Cardiac fibroblast (primary cell): ENCODE data around the gene GSTA4.

Source experiments
- DNase-seq, 2 donors: peaks; one replicate each; pipeline versions ENCODE4 v3.0.0 to v3.0.0-alpha.2; 2010; ENCODE audit warnings: low read depth in 2 of 2
- H3K4me3 ChIP-seq, 2 donors: replicated peaks in 1 of 2; 1 replicate in 1 of 2; 2 replicates in 1 of 2; pipeline ENCODE4 v1.5.1; 2011; ENCODE audit warnings: low read depth in 2 of 2, low read length in 2 of 2, mild to moderate bottlenecking in 2 of 2, moderate library complexity in 1 of 2
- CTCF ChIP-seq: IDR thresholded peaks from one replicate; pipeline ENCODE4 v1.5.1; 2011; ENCODE audit warnings: low read depth, mild to moderate bottlenecking, low read length, inconsistent platforms

Gene GSTA4, protein sequence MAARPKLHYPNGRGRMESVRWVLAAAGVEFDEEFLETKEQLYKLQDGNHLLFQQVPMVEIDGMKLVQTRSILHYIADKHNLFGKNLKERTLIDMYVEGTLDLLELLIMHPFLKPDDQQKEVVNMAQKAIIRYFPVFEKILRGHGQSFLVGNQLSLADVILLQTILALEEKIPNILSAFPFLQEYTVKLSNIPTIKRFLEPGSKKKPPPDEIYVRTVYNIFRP

GRCh38 chr6:52995089-52995912, at the start of gene GSTA4:
Gene GSTA4, minus strand, starts transcription at chr6:52995284. Its CDS starts 1,041 bp downstream, at chr6:52994243.
- peak within 1 kb of the TSS; percentile 62 to 77 for H3K4me3 ChIP-seq
- peak; percentile 99 for DNase-seq
- peak; percentile 82 for TF ChIP-seq CTCF

- no peak for TF ChIP-seq CTCF
- no peak overlapping the region for H3K4me3 ChIP-seq
- DNase-seq = no peak
Measured at GRCh38 chr6:53044572-53044971, 49.5 kb upstream of the GSTA4 start.

GRCh38 chr6:53044071-53044470, 49.0 kb upstream of the GSTA4 start:
- TF ChIP-seq CTCF = no peak
- no peak overlapping the region for H3K4me3 ChIP-seq
- peak; percentile 64 for DNase-seq

DNA sequence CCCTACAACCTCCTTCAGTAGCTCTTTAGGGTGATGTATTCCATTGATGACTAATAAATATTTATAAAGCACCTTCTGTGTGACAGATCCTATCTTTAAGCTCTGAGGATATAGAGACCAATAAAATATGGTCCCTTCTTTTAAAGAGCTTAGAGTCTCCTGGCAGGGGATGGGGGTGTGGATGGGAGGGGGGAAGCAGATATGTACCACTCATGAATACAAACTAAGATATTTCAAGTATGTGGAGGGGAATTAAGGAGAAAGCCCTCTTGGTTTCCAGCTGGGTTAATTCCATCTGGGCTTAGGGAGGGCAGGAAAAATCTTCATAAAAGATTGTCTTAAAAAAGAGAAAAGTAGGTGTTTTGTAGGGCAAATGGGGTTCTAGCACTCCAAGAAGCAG, 48.5 kb upstream of the GSTA4 start:
- no peak overlapping the region for H3K4me3 ChIP-seq
- no peak for TF ChIP-seq CTCF
- peak; percentile 47 to 58 for DNase-seq

DNA sequence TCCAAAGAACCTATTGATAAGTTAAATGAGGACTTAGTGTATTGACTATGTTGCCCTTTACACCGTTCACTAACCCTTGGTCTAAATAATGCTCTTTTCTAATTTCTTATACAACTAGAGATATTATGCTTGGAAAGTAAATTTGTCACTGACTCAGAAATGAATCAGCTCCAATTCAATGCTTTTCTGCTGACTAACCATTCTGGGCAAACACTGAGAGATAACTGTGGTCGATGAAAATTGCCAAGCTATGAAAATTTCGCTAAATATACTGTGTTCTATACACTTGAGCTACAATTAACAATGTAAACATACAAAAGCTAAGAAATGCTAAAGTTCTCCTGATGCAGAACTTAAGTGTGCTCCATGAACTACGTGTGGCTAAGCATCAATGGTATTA, 47.0 kb upstream of the GSTA4 start:
- no peak overlapping the region for H3K4me3 ChIP-seq
- TF ChIP-seq CTCF = no peak
- DNase-seq = peak; percentile 75 to 90

DNA sequence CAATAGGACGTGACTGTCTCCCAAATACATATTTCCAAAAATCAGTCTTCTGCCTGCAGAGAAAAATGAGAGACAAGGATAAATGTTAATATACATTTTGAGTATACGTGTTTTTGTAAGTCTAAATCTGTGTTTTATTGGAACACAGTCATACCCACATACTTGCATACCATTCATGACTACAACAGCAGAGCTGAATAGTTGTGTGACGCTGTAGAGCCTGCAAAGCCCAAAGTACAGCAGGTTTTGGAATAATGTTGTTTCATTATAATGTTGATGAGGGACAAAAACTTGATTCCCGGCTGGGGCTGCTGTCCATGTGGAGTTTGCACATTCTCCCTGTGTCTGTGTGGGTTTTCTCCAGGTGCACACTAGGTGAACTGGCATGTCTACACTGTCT, 46.3 kb upstream of the GSTA4 start:
- no peak overlapping the region for H3K4me3 ChIP-seq
- DNase-seq = peak; percentile 38 to 60
- TF ChIP-seq CTCF = no peak
